K562 (cell line): Measurements from ENCODE around the gene SLC26A5. TPM values are rescaled to one million over a fixed set of nuclear protein-coding genes. Genes with fewer than 3 reads are reported as not detected.

Experiments
- GATAD2B ChIP-seq: fragments of 450-650 bp; IDR thresholded peaks from 2 replicates; pipeline ENCODE4 v1.6.1; 2017; ENCODE audit warnings: mild to moderate bottlenecking, borderline replicate concordance
- ZNF354B ChIP-seq: fragments of 250-450 bp; sonication (Bioruptor Pico); IDR thresholded peaks from 2 replicates; pipeline ENCODE4 v1.4.0; 2020
- polyA plus RNA-seq, 8 experiments: library from polyadenylated mRNA; depleted of rRNA in 4 of 8; stranded (reverse) in 5 of 8; unstranded in 3 of 8; fragments of >200 nt; fragmentation: Nextera tagmentation in 2 of 8; fragmentation: Illumina TruSeq in 1 of 8; extraction: Ambion mirVana in 2 of 8; extraction: Trizol in 1 of 8; gene quantifications; 2 replicates each; pipeline versions ENCODE4 v1.2.1 to v1.2.3, GENCODE V29; 2011 to 2014; ENCODE audit warnings: inconsistent platforms in 1 of 8, missing spikeins in 1 of 8
- total RNA-seq, 7 experiments: library from RNA; depleted of rRNA in 6 of 7; stranded (reverse); fragments of >200 nt in 6 of 7; fragmentation: Illumina TruSeq in 2 of 7; extraction: Trizol in 2 of 7; gene quantifications; 2 replicates each; pipeline versions ENCODE4 v1.2.1 to v1.2.3, GENCODE V29; 2011 to 2021; ENCODE audit warnings: low replicate concordance in 1 of 7
- TF ChIP-seq, protein P1 (sequence below): fragments of 250-450 bp; sonication (Bioruptor Pico); IDR thresholded peaks from 2 replicates; pipeline ENCODE4 v1.4.0; 2020
- TF ChIP-seq, protein P2 (sequence below): fragments of 250-450 bp; sonication (Bioruptor Pico); IDR thresholded peaks from 2 replicates; pipeline ENCODE4 v1.8.0; 2022; ENCODE audit warnings: moderate library complexity, mild to moderate bottlenecking, inconsistent platforms

SLC26A5 gene
- total and polyA plus RNA-seq, 9 of the 15 experiments (the other 6 are each of a cell fraction or from before 2014, with no cell fraction given): not detected

DNA sequence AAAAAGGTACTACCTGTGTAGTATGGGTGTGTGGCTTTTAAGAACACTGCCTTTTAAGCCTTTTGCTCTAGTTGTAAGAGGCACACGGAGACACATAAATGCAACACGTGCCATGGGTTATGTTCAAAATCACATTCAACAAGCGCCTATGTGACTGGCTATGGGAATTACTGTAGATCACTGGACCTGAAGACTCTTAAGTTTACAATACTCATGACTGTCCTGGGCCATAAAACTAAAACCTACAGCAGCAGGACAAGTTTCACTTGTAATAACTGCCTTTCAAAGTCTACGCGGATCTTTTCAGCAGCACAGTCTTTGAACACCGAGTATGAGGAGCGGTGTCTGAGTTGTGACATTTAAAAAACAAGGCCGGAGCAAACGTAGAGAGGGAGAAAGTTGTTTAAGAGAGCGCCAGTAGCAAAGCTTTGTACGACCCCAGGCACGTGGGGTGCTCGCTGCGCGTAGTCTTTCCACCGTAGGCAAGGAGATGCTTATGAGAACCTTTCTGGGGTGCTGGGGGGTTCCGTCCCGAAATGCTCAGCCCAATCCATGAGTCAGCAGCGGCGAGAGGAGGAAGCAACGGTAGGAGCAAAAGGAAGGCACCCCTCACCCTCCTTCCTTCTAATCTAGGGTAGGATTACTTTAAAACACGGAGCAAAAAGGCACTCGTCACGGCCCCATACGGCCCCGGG, 102.1 kb downstream of the SLC26A5 start (continued):
- TF ChIP-seq, protein P1, sequence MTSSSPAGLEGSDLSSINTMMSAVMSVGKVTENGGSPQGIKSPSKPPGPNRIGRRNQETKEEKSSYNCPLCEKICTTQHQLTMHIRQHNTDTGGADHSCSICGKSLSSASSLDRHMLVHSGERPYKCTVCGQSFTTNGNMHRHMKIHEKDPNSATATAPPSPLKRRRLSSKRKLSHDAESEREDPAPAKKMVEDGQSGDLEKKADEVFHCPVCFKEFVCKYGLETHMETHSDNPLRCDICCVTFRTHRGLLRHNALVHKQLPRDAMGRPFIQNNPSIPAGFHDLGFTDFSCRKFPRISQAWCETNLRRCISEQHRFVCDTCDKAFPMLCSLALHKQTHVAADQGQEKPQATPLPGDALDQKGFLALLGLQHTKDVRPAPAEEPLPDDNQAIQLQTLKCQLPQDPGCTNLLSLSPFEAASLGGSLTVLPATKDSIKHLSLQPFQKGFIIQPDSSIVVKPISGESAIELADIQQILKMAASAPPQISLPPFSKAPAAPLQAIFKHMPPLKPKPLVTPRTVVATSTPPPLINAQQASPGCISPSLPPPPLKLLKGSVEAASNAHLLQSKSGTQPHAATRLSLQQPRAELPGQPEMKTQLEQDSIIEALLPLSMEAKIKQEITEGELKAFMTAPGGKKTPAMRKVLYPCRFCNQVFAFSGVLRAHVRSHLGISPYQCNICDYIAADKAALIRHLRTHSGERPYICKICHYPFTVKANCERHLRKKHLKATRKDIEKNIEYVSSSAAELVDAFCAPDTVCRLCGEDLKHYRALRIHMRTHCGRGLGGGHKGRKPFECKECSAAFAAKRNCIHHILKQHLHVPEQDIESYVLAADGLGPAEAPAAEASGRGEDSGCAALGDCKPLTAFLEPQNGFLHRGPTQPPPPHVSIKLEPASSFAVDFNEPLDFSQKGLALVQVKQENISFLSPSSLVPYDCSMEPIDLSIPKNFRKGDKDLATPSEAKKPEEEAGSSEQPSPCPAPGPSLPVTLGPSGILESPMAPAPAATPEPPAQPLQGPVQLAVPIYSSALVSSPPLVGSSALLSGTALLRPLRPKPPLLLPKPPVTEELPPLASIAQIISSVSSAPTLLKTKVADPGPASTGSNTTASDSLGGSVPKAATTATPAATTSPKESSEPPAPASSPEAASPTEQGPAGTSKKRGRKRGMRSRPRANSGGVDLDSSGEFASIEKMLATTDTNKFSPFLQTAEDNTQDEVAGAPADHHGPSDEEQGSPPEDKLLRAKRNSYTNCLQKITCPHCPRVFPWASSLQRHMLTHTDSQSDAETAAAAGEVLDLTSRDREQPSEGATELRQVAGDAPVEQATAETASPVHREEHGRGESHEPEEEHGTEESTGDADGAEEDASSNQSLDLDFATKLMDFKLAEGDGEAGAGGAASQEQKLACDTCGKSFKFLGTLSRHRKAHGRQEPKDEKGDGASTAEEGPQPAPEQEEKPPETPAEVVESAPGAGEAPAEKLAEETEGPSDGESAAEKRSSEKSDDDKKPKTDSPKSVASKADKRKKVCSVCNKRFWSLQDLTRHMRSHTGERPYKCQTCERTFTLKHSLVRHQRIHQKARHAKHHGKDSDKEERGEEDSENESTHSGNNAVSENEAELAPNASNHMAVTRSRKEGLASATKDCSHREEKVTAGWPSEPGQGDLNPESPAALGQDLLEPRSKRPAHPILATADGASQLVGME (CRISPR knock-in tag): no peak
- TF ChIP-seq, protein P2, sequence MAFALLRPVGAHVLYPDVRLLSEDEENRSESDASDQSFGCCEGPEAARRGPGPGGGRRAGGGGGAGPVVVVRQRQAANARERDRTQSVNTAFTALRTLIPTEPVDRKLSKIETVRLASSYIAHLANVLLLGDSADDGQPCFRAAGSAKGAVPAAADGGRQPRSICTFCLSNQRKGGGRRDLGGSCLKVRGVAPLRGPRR (CRISPR knock-in tag): no peak
- TF ChIP-seq GATAD2B: no peak
- TF ChIP-seq ZNF354B (CRISPR knock-in tag): 0 out of 2 replicates have a peak, but pooled peaks have one; percentile 50
